Bronchial epithelial cell (primary cell): Measurements from ENCODE around the gene RNU2-63P. TPM values are rescaled to one million over a fixed set of nuclear protein-coding genes. Genes with fewer than 3 reads are reported as not detected.

Source experiments
- DNase-seq: peaks from one replicate; pipeline ENCODE4 v3.0.0-alpha.2; 2010; ENCODE audit warnings: low read depth
- FAIRE-seq: peaks from 2 replicates; lab custom pipeline; 2011; peaks lifted over from hg19 to GRCh38; lab: Jason Lieb, UNC
- H3K27me3 ChIP-seq: 2 replicates; pipeline ENCODE4 v1.5.1; 2011; ENCODE audit warnings: low read length; ENCODE audit not compliant: control insufficient read depth, insufficient read depth
- H3K36me3 ChIP-seq: 2 replicates; pipeline ENCODE4 v1.5.1; 2011; ENCODE audit warnings: low read length; ENCODE audit not compliant: control insufficient read depth, insufficient read depth
- H3K4me3 ChIP-seq: 2 replicates; pipeline ENCODE4 v1.5.1; 2011; ENCODE audit warnings: mild to moderate bottlenecking, low read depth, low read length, control low read depth
- total RNA-seq: library from RNA; depleted of rRNA; stranded (reverse); fragments of >200 nt; gene quantifications from 2 replicates; pipeline ENCODE4 v1.2.1, GENCODE V29; 2014
- TF ChIP-seq, protein P1 (sequence below): IDR thresholded peaks from 2 replicates; pipeline ENCODE4 v1.5.1; 2011; ENCODE audit warnings: mild to moderate bottlenecking, moderate library complexity, low read length, control low read depth, inconsistent platforms; ENCODE audit not compliant: insufficient read depth, severe bottlenecking

RNU2-63P gene
- total RNA-seq, 1 donor from 2014 or later, result not detected

DNA sequence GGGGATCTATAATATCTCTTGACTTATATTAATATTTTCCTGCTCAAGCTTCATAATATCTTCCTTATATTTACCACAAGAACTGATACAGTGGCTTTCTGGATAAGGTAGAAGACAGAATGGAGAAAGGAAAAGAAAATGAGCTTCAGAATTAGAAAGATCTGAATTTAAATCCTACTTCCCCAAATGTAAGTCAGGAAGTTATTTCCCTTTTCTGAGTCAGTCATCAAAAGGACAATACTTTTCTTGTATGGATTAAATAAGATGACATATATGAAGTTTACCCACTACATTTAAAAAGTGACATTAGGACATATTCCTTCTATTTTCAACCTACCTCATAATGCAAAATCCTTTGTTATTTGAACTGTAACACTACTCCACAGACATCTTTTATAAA lies 20.3 kb upstream of the RNU2-63P start:
- Histone ChIP-seq H3K27me3 (no peaks in the 10 kb centered on the region), H3K36me3 (peaks cover 2% of the 10 kb centered on the region), H3K4me3 (no peak overlapping the region)
- DNase-seq (no peak), FAIRE-seq (no peak)
- TF ChIP-seq, protein P1, sequence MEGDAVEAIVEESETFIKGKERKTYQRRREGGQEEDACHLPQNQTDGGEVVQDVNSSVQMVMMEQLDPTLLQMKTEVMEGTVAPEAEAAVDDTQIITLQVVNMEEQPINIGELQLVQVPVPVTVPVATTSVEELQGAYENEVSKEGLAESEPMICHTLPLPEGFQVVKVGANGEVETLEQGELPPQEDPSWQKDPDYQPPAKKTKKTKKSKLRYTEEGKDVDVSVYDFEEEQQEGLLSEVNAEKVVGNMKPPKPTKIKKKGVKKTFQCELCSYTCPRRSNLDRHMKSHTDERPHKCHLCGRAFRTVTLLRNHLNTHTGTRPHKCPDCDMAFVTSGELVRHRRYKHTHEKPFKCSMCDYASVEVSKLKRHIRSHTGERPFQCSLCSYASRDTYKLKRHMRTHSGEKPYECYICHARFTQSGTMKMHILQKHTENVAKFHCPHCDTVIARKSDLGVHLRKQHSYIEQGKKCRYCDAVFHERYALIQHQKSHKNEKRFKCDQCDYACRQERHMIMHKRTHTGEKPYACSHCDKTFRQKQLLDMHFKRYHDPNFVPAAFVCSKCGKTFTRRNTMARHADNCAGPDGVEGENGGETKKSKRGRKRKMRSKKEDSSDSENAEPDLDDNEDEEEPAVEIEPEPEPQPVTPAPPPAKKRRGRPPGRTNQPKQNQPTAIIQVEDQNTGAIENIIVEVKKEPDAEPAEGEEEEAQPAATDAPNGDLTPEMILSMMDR, result no peak

DNA sequence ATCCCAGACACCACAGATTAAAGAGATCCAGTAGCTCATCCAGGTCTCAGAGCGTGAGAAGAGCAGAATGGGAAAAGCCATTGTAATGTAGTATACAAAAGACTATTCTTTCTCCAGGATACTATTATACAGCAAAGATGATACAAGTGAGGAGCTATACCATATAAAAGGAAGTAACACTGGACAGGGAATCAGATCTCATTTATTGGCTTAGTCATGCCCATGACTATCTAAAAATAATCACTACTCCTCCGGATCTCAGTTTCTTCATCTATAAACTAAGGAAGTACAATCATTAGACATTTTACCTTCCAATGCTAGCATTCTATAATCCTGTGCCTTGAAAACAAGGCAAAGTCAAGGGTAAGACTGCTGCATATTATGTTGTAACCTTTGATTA lies 19.8 kb upstream of the RNU2-63P start:
- Histone ChIP-seq H3K27me3 (no peaks in the 10 kb centered on the region), H3K36me3 (peaks cover 3% of the 10 kb centered on the region), H3K4me3 (no peak overlapping the region)
- TF ChIP-seq, protein P1, result no peak
- DNase-seq, result no peak
- no peak for FAIRE-seq

DNA sequence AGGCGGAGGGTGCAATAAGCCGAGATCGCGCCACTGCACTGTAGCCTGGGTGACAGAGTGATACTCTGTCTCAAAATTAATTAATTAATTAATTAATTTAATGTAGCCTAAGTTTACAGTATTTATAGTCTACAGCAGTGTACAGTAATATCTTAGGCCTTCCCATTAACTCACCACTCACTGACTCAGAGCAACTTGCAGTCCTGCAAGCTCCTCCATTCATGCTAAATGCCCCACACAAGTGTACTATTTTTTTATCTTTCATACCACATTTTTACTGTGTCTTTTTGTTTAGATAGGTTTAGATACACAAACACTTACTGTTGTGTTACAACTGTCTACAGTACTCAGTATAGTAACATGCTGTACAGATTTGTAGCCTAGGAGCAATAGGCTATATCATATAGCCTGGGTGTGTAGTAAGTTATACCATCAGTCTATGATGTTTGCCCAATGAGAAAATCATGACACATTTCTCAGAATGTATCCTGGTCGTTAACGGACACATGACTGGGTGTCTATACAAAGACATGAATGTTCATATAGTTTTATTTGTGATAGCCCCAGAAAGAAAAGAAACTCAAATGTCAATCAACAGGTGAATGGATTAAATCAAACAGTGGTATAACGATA lies 15.8 kb upstream of the RNU2-63P start:
- no peak for DNase-seq
- Histone ChIP-seq H3K27me3 (no peaks in the 10 kb centered on the region), H3K36me3 (peaks cover 3% of the 10 kb centered on the region), H3K4me3 (no peak overlapping the region)
- TF ChIP-seq, protein P1, result no peak
- no peak for FAIRE-seq

DNA sequence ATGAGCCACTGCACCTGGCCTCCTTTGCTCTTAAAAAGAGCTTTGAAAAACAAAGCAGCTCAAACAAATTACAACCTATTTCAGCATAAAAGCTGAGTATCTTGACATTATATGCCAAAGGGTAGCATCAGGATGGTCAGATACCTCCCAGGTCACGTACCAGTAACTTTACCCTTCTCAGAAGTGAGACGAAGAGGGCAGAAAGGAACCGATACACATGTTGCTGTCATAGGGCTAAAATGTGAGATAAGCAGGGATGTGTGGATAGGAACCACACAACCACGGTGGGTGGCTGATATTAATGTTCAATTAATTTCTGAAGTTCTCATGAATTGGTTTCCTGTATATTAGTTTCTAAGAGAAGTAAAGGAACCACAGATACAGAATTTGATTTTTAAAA lies 12.6 kb upstream of the RNU2-63P start:
- no peak for DNase-seq
- H3K4me3 ChIP-seq, result no peak overlapping the region
- H3K27me3 ChIP-seq, result no peaks in the 10 kb centered on the region
- FAIRE-seq, result no peak
- TF ChIP-seq, protein P1, result no peak
- H3K36me3 ChIP-seq, result peaks cover 2% of the 10 kb centered on the region

DNA sequence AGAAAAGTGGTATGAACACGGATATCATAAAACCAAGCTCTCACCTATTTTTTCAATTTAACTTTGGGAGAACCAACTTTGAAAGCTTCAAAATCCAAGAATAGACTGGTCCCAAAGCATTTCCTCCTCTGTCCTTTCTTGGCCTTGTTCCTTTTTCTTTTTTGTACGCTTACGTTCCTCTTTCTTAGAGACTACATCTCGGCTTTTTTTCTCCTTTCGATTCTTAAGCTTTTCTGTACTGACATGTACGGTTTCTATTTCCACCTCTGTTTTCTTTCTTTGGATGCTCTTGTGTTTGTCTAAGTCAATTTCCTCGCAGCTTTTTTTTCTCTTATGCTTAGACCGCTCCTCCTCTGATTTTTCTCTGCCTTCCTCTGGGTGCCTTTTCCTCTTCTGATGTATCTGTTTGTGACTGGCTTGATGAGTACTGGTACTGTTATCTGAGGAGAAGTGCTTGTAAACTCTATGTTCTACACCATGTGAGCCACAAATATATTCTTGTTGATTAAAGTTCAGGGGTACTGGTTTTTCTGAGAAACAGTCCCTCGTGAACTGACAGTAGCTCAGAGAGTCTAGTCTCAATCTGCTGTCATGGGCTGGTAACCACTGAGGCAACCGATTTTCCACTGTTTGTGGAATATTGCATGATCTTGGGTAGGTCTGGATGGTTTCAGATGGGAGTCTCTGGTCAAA lies 11.5 kb upstream of the RNU2-63P start:
- DNase-seq (no peak), FAIRE-seq (no peak)
- no peak overlapping the region for H3K4me3 ChIP-seq
- H3K27me3 ChIP-seq, result no peaks in the 10 kb centered on the region
- TF ChIP-seq, protein P1, result no peak
- peaks cover 1% of the 10 kb centered on the region for H3K36me3 ChIP-seq
